ENCODE results near the gene CDK10. TPM values are rescaled to one million over a fixed set of nuclear protein-coding genes. Genes with fewer than 3 reads are reported as not detected.

The CDK10 gene
- polyA plus RNA-seq, 1 donor from 2014 or later: 126 TPM

DNA sequence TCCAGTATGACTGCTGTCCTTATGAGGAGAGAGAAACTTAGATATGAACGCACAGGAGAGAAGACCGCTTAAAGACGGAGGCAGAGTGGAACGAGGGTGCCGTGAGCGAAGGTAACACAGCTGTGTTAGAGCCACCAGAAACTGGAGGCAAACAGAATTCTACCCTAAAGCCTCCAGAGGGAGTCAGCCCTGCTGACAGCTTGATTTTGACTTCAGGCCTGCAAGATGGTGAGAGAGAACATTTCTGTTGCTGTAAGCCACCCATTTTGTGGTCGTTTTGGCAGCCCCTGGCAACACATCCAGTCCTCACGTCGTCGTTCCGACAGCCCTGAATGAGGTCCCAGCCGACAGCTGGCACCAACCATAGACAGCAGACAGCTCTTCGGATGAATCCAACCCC lies 17.8 kb downstream of the CDK10 start:
- no peak overlapping the region for H2AFZ ChIP-seq (ENCODE audit: low read depth, low read length)
- H3K36me3 ChIP-seq (ENCODE audit: insufficient read depth, low read length): no peaks in the 10 kb centered on the region
- H3F3A ChIP-seq (ENCODE audit: insufficient read depth, low read length, poor library complexity, severe bottlenecking): no peaks in the 10 kb centered on the region
- no peaks in the 10 kb centered on the region for H3K79me2 ChIP-seq (replicated peaks; ENCODE audit: insufficient read depth, low read length)
- no peaks in the 10 kb centered on the region for H3K9me3 ChIP-seq (ENCODE audit: low read length)
- H3K9ac ChIP-seq (ENCODE audit: low read length): no peak overlapping the region
- H3K4me2 ChIP-seq (ENCODE audit: low read length): no peak overlapping the region
- no peaks in the 10 kb centered on the region for H3K9me2 ChIP-seq (ENCODE audit: insufficient read depth, low read length)
- H3K4me3 ChIP-seq (ENCODE audit: low read length): no peak overlapping the region
- no peaks in the 10 kb centered on the region for H3K27me3 ChIP-seq (ENCODE audit: insufficient read depth, low read depth, low read length)
- TF ChIP-seq TAF1 (IDR thresholded peaks at IDR 0.05; ENCODE audit: low read depth) (no peak), MXI1 (conservative IDR thresholded peaks at IDR 0.05; ENCODE audit: poor library complexity, severe bottlenecking) (no peak), SMC3 (conservative IDR thresholded peaks at IDR 0.05; ENCODE audit: poor library complexity) (no peak), EP300 (conservative IDR thresholded peaks at IDR 0.05; ENCODE audit: poor library complexity, severe bottlenecking) (no peak), EZH2 (IDR thresholded peaks at IDR 0.05; ENCODE audit: borderline replicate concordance, insufficient read depth, low read length, poor library complexity, severe bottlenecking) (no peak), REST (IDR thresholded peaks at IDR 0.05; ENCODE audit: borderline replicate concordance) (no peak), POLR2AphosphoS5 (IDR thresholded peaks at IDR 0.05) (no peak), RAD21 (conservative IDR thresholded peaks at IDR 0.05) (no peak)
- TF ChIP-seq, protein P1, sequence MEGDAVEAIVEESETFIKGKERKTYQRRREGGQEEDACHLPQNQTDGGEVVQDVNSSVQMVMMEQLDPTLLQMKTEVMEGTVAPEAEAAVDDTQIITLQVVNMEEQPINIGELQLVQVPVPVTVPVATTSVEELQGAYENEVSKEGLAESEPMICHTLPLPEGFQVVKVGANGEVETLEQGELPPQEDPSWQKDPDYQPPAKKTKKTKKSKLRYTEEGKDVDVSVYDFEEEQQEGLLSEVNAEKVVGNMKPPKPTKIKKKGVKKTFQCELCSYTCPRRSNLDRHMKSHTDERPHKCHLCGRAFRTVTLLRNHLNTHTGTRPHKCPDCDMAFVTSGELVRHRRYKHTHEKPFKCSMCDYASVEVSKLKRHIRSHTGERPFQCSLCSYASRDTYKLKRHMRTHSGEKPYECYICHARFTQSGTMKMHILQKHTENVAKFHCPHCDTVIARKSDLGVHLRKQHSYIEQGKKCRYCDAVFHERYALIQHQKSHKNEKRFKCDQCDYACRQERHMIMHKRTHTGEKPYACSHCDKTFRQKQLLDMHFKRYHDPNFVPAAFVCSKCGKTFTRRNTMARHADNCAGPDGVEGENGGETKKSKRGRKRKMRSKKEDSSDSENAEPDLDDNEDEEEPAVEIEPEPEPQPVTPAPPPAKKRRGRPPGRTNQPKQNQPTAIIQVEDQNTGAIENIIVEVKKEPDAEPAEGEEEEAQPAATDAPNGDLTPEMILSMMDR (IDR thresholded peaks at IDR 0.05; ENCODE audit: poor library complexity, severe bottlenecking): no peak
- no peaks in the 10 kb centered on the region for H4K20me1 ChIP-seq (ENCODE audit: insufficient read depth)
- no peak overlapping the region for H3K27ac ChIP-seq (ENCODE audit: low read length)

- TF ChIP-seq EP300 (conservative IDR thresholded peaks at IDR 0.05; ENCODE audit: poor library complexity, severe bottlenecking) (no peak), MXI1 (conservative IDR thresholded peaks at IDR 0.05; ENCODE audit: poor library complexity, severe bottlenecking) (no peak), EZH2 (IDR thresholded peaks at IDR 0.05; ENCODE audit: borderline replicate concordance, insufficient read depth, low read length, poor library complexity, severe bottlenecking) (no peak), REST (IDR thresholded peaks at IDR 0.05; ENCODE audit: borderline replicate concordance) (no peak), SMC3 (conservative IDR thresholded peaks at IDR 0.05; ENCODE audit: poor library complexity) (no peak), TAF1 (IDR thresholded peaks at IDR 0.05; ENCODE audit: low read depth) (no peak), POLR2AphosphoS5 (IDR thresholded peaks at IDR 0.05) (no peak), RAD21 (conservative IDR thresholded peaks at IDR 0.05) (no peak)
- TF ChIP-seq, protein P1 (IDR thresholded peaks at IDR 0.05; ENCODE audit: poor library complexity, severe bottlenecking): no peak
Measured at GRCh38 chr16:89705006-89705405, 18.5 kb downstream of the CDK10 start.

More at GRCh38 chr16:89705006-89705405, 18.5 kb downstream of the CDK10 start:
- no peaks in the 10 kb centered on the region for H3K79me2 ChIP-seq (replicated peaks; ENCODE audit: insufficient read depth, low read length)
- no peak overlapping the region for H3K4me2 ChIP-seq (ENCODE audit: low read length)
- H3K9me3 ChIP-seq (ENCODE audit: low read length): no peaks in the 10 kb centered on the region
- no peak overlapping the region for H2AFZ ChIP-seq (ENCODE audit: low read depth, low read length)
- H3K36me3 ChIP-seq (ENCODE audit: insufficient read depth, low read length): no peaks in the 10 kb centered on the region
- no peaks in the 10 kb centered on the region for H3K27me3 ChIP-seq (ENCODE audit: insufficient read depth, low read depth, low read length)
- no peak overlapping the region for H3K9ac ChIP-seq (ENCODE audit: low read length)
- no peaks in the 10 kb centered on the region for H4K20me1 ChIP-seq (ENCODE audit: insufficient read depth)
- no peaks in the 10 kb centered on the region for H3K9me2 ChIP-seq (ENCODE audit: insufficient read depth, low read length)
- no peak overlapping the region for H3K27ac ChIP-seq (ENCODE audit: low read length)
- no peak overlapping the region for H3K4me3 ChIP-seq (ENCODE audit: low read length)
- H3F3A ChIP-seq (ENCODE audit: insufficient read depth, low read length, poor library complexity, severe bottlenecking): no peaks in the 10 kb centered on the region

Measured in neural cell (in vitro differentiated cells).